ENCODE data around the gene TMEM131.
A peak's percentile ranks its signal among the peaks of the same experiment; 100 is the strongest.

The TMEM131 gene

GRCh38 chr2:97779141-97779540 lies 216.6 kb downstream of the TMEM131 start:
- Histone ChIP-seq H3K36me3 (ENCODE audit: control insufficient read depth in 2 of 2, insufficient read depth in 1 of 2, low read length in 2 of 2) (peaks cover 0 to 8% of the 10 kb centered on the region in 2 experiments; a peak in 1 of 3 replicates), H3K9me3 (ENCODE audit: control insufficient read depth, insufficient read depth, low read depth, low read length) (no peaks in the 10 kb centered on the region), H3K4me1 (ENCODE audit: control insufficient read depth, insufficient read depth, low read length) (no peaks in the 10 kb centered on the region), H3K27ac (ENCODE audit: extremely low read depth, low read depth, low read length) (no peak overlapping the region), H3K4me3 (ENCODE audit: low read depth, low read length) (no peak overlapping the region)
- TF ChIP-seq HOXD13 (CRISPR knock-in tag; IDR thresholded peaks at IDR 0.05; ENCODE audit: borderline replicate concordance) (no peak), ZNF366 (tag by site-specific recombination; conservative IDR thresholded peaks at IDR 0.05) (no peak), ZNF768 (tag by site-specific recombination; IDR thresholded peaks at IDR 0.05) (no peak), ZSCAN16 (tag by site-specific recombination; IDR thresholded peaks at IDR 0.05) (no peak)
- CTCF ChIA-PET: interaction anchor here (1.4 to 1.6 kb wide), 2 partner anchors 12 to 28 kb away, joined by 4 to 5 read pairs; no protein-coding TSS in a partner anchor
- POLR2A ChIA-PET: no interaction called here

GRCh38 chr2:97775074-97775473 lies 220.7 kb downstream of the TMEM131 start:
- POLR2A ChIA-PET: no interaction called here
- CTCF ChIA-PET: interaction anchor here (0.6 to 2.1 kb wide), 6 partner anchors 15 to 790 kb away, joined by 3 to 9 read pairs (median 6); no protein-coding TSS in a partner anchor
- TF ChIP-seq ZIC2 (tag by site-specific recombination; IDR thresholded peaks at IDR 0.05) (peak; percentile 36; the same call in 1 of the 2 replicates), ZNF791 (tag by site-specific recombination; IDR thresholded peaks at IDR 0.05) (no peak), SP3 (tag by site-specific recombination; IDR thresholded peaks at IDR 0.05) (no peak), ZBTB21 (tag by site-specific recombination; IDR thresholded peaks at IDR 0.05) (no peak)

GRCh38 chr2:97774425-97774824 lies 221.3 kb downstream of the TMEM131 start:
- H3K27ac ChIP-seq (ENCODE audit: extremely low read depth, low read depth, low read length): no peak overlapping the region
- H3K4me1 ChIP-seq (ENCODE audit: control insufficient read depth, insufficient read depth, low read length): no peaks in the 10 kb centered on the region
- peaks cover 0 to 26% of the 10 kb centered on the region in 2 experiments; a peak in 1 of 3 replicates for H3K36me3 ChIP-seq (ENCODE audit: control insufficient read depth in 2 of 2, insufficient read depth in 1 of 2, low read length in 2 of 2)
- ChIA-PET POLR2A (interaction anchor here (0.5 to 1.0 kb wide), 2 partner anchors 129 to 408 kb away, joined by 3 to 4 read pairs; partner anchors contain the start of gene COX5B), CTCF (interaction anchor here (0.6 to 2.1 kb wide), 13 partner anchors 9 to 611 kb away, joined by 3 to 9 read pairs (median 4); no protein-coding TSS in a partner anchor)
- H3K9me3 ChIP-seq (ENCODE audit: control insufficient read depth, insufficient read depth, low read depth, low read length): no peaks in the 10 kb centered on the region
- TF ChIP-seq, protein P1, sequence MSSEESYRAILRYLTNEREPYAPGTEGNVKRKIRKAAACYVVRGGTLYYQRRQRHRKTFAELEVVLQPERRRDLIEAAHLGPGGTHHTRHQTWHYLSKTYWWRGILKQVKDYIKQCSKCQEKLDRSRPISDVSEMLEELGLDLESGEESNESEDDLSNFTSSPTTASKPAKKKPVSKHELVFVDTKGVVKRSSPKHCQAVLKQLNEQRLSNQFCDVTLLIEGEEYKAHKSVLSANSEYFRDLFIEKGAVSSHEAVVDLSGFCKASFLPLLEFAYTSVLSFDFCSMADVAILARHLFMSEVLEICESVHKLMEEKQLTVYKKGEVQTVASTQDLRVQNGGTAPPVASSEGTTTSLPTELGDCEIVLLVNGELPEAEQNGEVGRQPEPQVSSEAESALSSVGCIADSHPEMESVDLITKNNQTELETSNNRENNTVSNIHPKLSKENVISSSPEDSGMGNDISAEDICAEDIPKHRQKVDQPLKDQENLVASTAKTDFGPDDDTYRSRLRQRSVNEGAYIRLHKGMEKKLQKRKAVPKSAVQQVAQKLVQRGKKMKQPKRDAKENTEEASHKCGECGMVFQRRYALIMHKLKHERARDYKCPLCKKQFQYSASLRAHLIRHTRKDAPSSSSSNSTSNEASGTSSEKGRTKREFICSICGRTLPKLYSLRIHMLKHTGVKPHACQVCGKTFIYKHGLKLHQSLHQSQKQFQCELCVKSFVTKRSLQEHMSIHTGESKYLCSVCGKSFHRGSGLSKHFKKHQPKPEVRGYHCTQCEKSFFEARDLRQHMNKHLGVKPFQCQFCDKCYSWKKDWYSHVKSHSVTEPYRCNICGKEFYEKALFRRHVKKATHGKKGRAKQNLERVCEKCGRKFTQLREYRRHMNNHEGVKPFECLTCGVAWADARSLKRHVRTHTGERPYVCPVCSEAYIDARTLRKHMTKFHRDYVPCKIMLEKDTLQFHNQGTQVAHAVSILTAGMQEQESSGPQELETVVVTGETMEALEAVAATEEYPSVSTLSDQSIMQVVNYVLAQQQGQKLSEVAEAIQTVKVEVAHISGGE (tag by site-specific recombination; conservative IDR thresholded peaks at IDR 0.05; ENCODE audit: low read depth): peak; percentile 31; the same call in 1 of the 2 replicates
- TF ChIP-seq, protein P2, sequence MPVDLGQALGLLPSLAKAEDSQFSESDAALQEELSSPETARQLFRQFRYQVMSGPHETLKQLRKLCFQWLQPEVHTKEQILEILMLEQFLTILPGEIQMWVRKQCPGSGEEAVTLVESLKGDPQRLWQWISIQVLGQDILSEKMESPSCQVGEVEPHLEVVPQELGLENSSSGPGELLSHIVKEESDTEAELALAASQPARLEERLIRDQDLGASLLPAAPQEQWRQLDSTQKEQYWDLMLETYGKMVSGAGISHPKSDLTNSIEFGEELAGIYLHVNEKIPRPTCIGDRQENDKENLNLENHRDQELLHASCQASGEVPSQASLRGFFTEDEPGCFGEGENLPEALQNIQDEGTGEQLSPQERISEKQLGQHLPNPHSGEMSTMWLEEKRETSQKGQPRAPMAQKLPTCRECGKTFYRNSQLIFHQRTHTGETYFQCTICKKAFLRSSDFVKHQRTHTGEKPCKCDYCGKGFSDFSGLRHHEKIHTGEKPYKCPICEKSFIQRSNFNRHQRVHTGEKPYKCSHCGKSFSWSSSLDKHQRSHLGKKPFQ (tag by site-specific recombination; IDR thresholded peaks at IDR 0.05): peak; percentile 23; the same call in 1 of the 2 replicates
- TF ChIP-seq CTCF (tag by site-specific recombination; IDR thresholded peaks at IDR 0.05) (peak; percentile 73), OVOL3 (tag by site-specific recombination; IDR thresholded peaks at IDR 0.05) (no peak), ZNF133 (tag by site-specific recombination; IDR thresholded peaks at IDR 0.05) (no peak), ATF2 (tag by site-specific recombination; IDR thresholded peaks at IDR 0.05; ENCODE audit: low read depth) (peak; percentile 51), EGR2 (tag by site-specific recombination; IDR thresholded peaks at IDR 0.05; ENCODE audit: low read depth) (no peak), PATZ1 (tag by site-specific recombination; IDR thresholded peaks at IDR 0.05) (no peak)
- H3K4me3 ChIP-seq (ENCODE audit: low read depth, low read length): no peak overlapping the region

More at GRCh38 chr2:97775074-97775473, 220.7 kb downstream of the TMEM131 start:
- no peak overlapping the region for H3K4me3 ChIP-seq (ENCODE audit: low read depth, low read length)
- no peak overlapping the region for H3K27ac ChIP-seq (ENCODE audit: extremely low read depth, low read depth, low read length)
- no peaks in the 10 kb centered on the region for H3K9me3 ChIP-seq (ENCODE audit: control insufficient read depth, insufficient read depth, low read depth, low read length)
- no peaks in the 10 kb centered on the region for H3K4me1 ChIP-seq (ENCODE audit: control insufficient read depth, insufficient read depth, low read length)
- peaks cover 0 to 26% of the 10 kb centered on the region in 2 experiments; a peak in 1 of 3 replicates for H3K36me3 ChIP-seq (ENCODE audit: control insufficient read depth in 2 of 2, insufficient read depth in 1 of 2, low read length in 2 of 2)

All from HEK293 (cell line).